Measurements from ENCODE around the gene CTDSPL2.
A peak's percentile ranks its signal among the peaks of the same experiment; 100 is the strongest.

Gene CTDSPL2

DNA sequence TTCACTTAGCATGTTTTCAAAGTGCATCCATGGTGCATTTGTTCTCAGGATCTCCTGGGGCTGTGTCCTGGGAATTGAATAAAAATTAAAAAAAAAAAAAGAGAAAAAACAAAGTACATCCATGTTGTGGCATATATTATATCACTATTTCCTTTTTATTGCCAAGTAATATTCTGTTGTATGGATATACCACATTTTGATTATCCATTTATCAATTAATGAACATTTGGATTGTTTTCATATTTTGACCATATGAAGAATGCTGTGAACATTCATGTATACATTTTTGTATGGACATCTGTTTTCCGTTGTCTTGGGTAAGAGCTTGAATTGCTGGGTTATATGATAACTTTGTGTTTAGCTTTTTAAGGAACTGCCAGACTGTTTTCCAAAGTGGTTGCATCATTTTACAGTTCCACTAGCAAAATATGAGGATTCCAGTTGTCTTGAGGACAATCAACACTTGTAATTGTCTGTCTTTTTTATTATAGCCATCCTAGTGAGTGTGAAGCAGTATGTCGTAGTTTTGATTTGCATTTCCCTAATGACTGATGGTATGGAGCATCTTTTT, 44.5 kb downstream of the CTDSPL2 start:
- TF ChIP-seq PAX5 (IDR thresholded peaks at IDR 0.05; ENCODE audit: insufficient read depth, low read length, severe bottlenecking) (no peak), SPI1 (IDR thresholded peaks at IDR 0.05; ENCODE audit: low read depth, low read length) (no peak), POU2F2 (IDR thresholded peaks at IDR 0.05; ENCODE audit: low read depth, low read length) (no peak), TAF1 (IDR thresholded peaks at IDR 0.05; ENCODE audit: low read depth, low read length) (no peak), POLR2A (IDR thresholded peaks at IDR 0.05; ENCODE audit: low read depth, low read length) (no peak), POLR2AphosphoS5 (IDR thresholded peaks at IDR 0.05; ENCODE audit: low read depth, low read length) (no peak)
- DNase-seq (ENCODE audit: insufficient read length, low spot score) (no peak), FAIRE-seq (no peak)

DNA sequence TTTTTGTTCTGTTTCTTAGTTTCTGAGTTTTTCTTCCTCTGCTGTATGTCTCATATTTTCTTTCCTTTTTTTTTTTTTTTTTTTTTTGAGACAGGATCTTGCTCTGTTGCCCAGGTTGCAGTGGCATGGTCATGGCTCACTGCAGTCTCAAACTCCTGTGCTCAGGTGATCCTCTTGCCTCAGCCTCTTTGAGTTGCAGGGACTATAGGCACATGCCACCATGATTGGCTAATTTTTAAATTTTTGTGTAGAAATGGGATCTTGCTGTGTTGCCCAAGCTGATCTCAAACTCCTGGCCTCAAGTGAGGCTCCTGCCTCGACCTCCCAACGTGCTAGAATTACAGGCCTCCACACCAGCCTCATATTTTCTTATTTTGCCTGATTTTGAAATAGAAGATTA, 51.9 kb downstream of the CTDSPL2 start:
- DNase-seq (ENCODE audit: insufficient read length, low spot score), result no peak
- TF ChIP-seq TAF1 (IDR thresholded peaks at IDR 0.05; ENCODE audit: low read depth, low read length) (no peak), POLR2A (IDR thresholded peaks at IDR 0.05; ENCODE audit: low read depth, low read length) (no peak), SPI1 (IDR thresholded peaks at IDR 0.05; ENCODE audit: low read depth, low read length) (no peak), POLR2AphosphoS5 (IDR thresholded peaks at IDR 0.05; ENCODE audit: low read depth, low read length) (no peak), POU2F2 (IDR thresholded peaks at IDR 0.05; ENCODE audit: low read depth, low read length) (no peak), PAX5 (IDR thresholded peaks at IDR 0.05; ENCODE audit: insufficient read depth, low read length, severe bottlenecking) (no peak)
- FAIRE-seq, result no peak

DNA sequence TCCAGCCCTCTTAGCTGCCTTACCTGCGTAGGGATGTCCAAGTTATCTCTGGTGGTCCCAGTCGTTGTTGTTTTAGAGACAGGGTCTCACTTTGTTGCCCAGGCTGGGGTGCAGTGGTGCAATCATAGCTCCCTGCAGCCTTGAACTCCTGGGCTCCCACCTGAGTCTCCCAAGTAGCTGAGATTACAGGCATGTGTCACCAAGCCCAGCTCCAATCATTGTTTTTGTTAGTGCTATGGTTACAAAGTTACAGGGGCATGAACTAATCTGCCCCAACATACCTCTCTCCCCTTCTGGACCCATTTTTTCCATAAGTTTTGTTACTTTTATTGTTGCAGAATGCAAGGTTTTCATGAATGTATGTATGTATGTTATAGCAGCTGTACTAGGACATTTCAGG, 54.7 kb downstream of the CTDSPL2 start:
- no peak for DNase-seq (ENCODE audit: insufficient read length, low spot score)
- no peak for FAIRE-seq
- TF ChIP-seq POU2F2 (IDR thresholded peaks at IDR 0.05; ENCODE audit: low read depth, low read length), result no peak
- TF ChIP-seq POLR2AphosphoS5 (IDR thresholded peaks at IDR 0.05; ENCODE audit: low read depth, low read length), result no peak
- TF ChIP-seq PAX5 (IDR thresholded peaks at IDR 0.05; ENCODE audit: insufficient read depth, low read length, severe bottlenecking), result no peak
- TF ChIP-seq SPI1 (IDR thresholded peaks at IDR 0.05; ENCODE audit: low read depth, low read length), result no peak
- no peak for TF ChIP-seq POLR2A (IDR thresholded peaks at IDR 0.05; ENCODE audit: low read depth, low read length)
- TF ChIP-seq TAF1 (IDR thresholded peaks at IDR 0.05; ENCODE audit: low read depth, low read length), result no peak

DNA sequence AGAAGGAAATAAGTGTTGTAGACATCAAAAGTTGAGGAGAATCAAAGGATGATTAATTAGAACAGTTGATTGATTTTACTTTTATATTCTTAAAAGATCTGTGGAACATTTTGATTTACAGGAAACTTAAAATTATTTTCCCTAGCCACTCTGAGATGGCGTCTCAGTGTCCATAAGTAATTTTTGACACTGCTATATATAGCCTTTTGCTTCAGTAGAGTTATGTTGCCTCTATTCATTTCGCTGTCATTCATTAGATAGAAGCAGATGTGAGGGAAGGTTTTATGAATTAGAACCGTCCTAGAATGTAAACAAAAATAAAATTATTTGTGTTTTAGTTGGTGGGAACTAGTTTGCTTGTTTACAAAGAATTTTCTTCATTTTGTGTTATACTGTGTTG, 58.5 kb downstream of the CTDSPL2 start:
- DNase-seq (ENCODE audit: insufficient read length, low spot score) (no peak), FAIRE-seq (no peak)
- TF ChIP-seq POU2F2 (IDR thresholded peaks at IDR 0.05; ENCODE audit: low read depth, low read length) (no peak), POLR2A (IDR thresholded peaks at IDR 0.05; ENCODE audit: low read depth, low read length) (no peak), TAF1 (IDR thresholded peaks at IDR 0.05; ENCODE audit: low read depth, low read length) (no peak), POLR2AphosphoS5 (IDR thresholded peaks at IDR 0.05; ENCODE audit: low read depth, low read length) (no peak), PAX5 (IDR thresholded peaks at IDR 0.05; ENCODE audit: insufficient read depth, low read length, severe bottlenecking) (no peak)

DNA sequence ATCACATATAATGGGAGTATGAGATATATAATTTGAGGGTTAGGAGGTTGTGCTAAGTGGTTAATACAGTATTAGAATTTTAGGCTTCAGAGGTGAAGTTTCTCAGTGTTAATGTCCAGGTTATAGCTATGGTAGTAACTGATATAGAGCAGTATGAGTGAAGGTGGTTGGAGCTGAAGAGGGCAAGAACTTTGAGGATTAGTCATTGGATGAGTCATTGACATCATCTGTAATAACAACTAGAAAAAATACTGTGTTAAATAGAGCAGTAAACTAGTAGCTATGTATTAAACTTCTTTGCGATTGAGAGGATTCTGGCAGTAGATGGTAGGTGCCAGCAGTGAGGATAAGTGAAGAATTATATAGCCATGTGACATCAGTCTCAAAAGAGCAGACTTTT, 62.0 kb downstream of the CTDSPL2 start:
- FAIRE-seq (no peak), DNase-seq (ENCODE audit: insufficient read length, low spot score) (no peak)
- no peak for TF ChIP-seq PAX5 (IDR thresholded peaks at IDR 0.05; ENCODE audit: insufficient read depth, low read length, severe bottlenecking)
- no peak for TF ChIP-seq SPI1 (IDR thresholded peaks at IDR 0.05; ENCODE audit: low read depth, low read length)
- no peak for TF ChIP-seq POU2F2 (IDR thresholded peaks at IDR 0.05; ENCODE audit: low read depth, low read length)
- no peak for TF ChIP-seq POLR2A (IDR thresholded peaks at IDR 0.05; ENCODE audit: low read depth, low read length)
- no peak for TF ChIP-seq POLR2AphosphoS5 (IDR thresholded peaks at IDR 0.05; ENCODE audit: low read depth, low read length)
- TF ChIP-seq TAF1 (IDR thresholded peaks at IDR 0.05; ENCODE audit: low read depth, low read length), result no peak

DNA sequence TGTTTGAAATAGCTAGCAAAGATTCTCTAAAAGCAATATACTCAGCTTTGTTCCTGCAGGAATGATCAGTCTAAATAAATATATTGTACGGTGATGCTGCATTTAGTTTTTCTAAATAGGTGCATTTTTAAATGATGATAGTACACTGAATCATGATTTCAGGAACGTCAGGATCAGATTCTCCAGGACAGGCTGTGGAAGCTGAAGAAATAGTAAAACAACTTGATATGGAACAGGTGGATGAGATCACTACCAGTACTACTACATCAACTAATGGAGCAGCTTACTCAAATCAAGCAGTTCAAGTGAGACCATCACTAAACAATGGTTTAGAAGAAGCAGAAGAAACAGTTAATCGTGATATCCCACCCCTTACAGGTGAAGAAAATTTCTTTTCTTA, 63.2 kb downstream of the CTDSPL2 start:
- no peak for DNase-seq (ENCODE audit: insufficient read length, low spot score)
- TF ChIP-seq POLR2A (IDR thresholded peaks at IDR 0.05; ENCODE audit: low read depth, low read length) (no peak), SPI1 (IDR thresholded peaks at IDR 0.05; ENCODE audit: low read depth, low read length) (no peak), POLR2AphosphoS5 (IDR thresholded peaks at IDR 0.05; ENCODE audit: low read depth, low read length) (no peak)
- no peak for FAIRE-seq

DNA sequence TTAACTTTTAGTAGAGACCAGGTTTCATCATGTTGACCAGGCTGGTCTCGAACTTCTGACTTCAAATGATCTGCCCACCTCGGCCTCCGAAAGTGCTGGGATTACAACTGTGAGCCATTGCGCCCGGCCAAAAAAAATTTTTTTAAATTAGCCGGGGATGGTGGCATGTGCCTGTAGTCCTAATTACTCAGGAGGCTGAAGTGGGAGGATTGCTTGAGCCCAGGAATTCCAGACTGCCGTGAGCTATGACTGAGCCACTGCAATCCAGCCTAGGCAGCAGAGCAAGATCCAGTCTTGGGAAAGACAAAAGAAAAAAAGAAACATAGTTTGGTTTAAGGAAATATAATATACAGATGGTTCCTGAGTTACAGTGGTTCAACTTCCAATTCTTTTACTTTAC, 64.6 kb downstream of the CTDSPL2 start:
- no peak for FAIRE-seq
- TF ChIP-seq POU2F2 (IDR thresholded peaks at IDR 0.05; ENCODE audit: low read depth, low read length) (no peak), POLR2A (IDR thresholded peaks at IDR 0.05; ENCODE audit: low read depth, low read length) (no peak), SPI1 (IDR thresholded peaks at IDR 0.05; ENCODE audit: low read depth, low read length) (no peak), PAX5 (IDR thresholded peaks at IDR 0.05; ENCODE audit: insufficient read depth, low read length, severe bottlenecking) (no peak), TAF1 (IDR thresholded peaks at IDR 0.05; ENCODE audit: low read depth, low read length) (no peak), POLR2AphosphoS5 (IDR thresholded peaks at IDR 0.05; ENCODE audit: low read depth, low read length) (no peak)

DNA sequence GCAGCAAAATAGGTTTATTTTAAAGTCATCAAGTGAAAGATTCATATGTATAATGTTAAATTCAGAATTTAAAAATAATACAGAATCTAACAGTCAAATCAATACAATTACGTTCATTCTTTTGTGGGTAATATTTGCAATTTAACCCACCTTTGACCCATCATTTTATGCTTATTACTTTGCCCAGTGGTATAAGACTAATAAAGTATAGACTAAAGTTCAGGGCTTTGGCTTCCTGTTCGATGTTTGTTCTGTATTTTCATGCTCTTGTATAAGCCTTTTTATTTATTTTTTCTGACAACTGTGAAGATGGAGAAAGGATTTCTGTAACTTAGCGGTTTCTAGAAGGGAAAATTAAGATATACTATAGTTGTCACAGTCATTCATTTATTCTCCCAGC, 65.2 kb downstream of the CTDSPL2 start:
- FAIRE-seq (no peak), DNase-seq (ENCODE audit: insufficient read length, low spot score) (no peak)
- TF ChIP-seq PAX5 (IDR thresholded peaks at IDR 0.05; ENCODE audit: insufficient read depth, low read length, severe bottlenecking) (no peak), SPI1 (IDR thresholded peaks at IDR 0.05; ENCODE audit: low read depth, low read length) (no peak), TAF1 (IDR thresholded peaks at IDR 0.05; ENCODE audit: low read depth, low read length) (no peak), POLR2AphosphoS5 (IDR thresholded peaks at IDR 0.05; ENCODE audit: low read depth, low read length) (no peak), POLR2A (IDR thresholded peaks at IDR 0.05; ENCODE audit: low read depth, low read length) (no peak), POU2F2 (IDR thresholded peaks at IDR 0.05; ENCODE audit: low read depth, low read length) (no peak)

More for the DNA sequence above, 64.6 kb downstream of the CTDSPL2 start:
- DNase-seq (ENCODE audit: insufficient read length, low spot score), result no peak

DNA sequence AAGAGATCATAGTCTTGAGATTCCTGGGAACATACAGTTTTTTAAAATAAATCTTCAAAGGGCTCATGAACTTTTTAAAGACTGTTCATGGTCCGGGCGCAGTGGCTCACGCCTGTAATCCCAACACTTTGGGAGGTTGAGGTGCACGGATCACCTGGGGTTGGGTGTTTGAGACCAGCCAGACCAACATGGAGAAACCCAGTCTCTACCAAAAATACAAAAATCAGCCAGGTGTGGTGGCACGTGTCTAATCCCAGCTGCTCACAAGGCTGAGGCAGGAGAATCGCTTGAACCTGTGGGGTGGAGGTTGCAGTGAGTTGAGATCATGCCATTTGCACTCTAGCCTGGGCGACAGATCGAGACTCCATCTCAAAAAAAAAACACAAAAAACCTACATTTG, 68.1 kb downstream of the CTDSPL2 start:
- FAIRE-seq (no peak), DNase-seq (ENCODE audit: insufficient read length, low spot score) (no peak)
- TF ChIP-seq TAF1 (IDR thresholded peaks at IDR 0.05; ENCODE audit: low read depth, low read length), result no peak
- no peak for TF ChIP-seq POLR2AphosphoS5 (IDR thresholded peaks at IDR 0.05; ENCODE audit: low read depth, low read length)
- no peak for TF ChIP-seq SPI1 (IDR thresholded peaks at IDR 0.05; ENCODE audit: low read depth, low read length)
- TF ChIP-seq PAX5 (IDR thresholded peaks at IDR 0.05; ENCODE audit: insufficient read depth, low read length, severe bottlenecking), result no peak
- no peak for TF ChIP-seq POU2F2 (IDR thresholded peaks at IDR 0.05; ENCODE audit: low read depth, low read length)
- TF ChIP-seq POLR2A (IDR thresholded peaks at IDR 0.05; ENCODE audit: low read depth, low read length), result no peak

DNA sequence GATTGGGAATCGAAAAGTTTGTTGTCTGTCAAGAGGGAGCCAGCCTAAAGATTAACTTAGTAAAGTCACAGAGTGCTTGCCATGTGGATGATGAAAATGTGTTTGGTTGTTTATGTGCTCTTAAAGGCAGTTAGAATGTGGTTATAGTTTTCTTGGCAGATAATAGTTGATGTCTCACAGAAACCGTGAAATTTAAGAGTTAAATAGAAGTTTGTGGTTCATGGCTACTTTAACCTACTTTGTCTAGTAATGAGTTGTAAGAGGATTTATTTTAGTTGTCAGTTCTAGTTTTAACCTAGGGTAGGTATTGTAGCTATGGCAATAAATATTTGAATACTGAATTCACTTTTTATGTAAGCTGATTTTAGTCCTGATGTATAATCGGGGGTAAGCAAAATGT, 73.1 kb downstream of the CTDSPL2 start:
- DNase-seq (ENCODE audit: insufficient read length, low spot score) (no peak), FAIRE-seq (peak; percentile 81)
- no peak for TF ChIP-seq SPI1 (IDR thresholded peaks at IDR 0.05; ENCODE audit: low read depth, low read length)
- TF ChIP-seq TAF1 (IDR thresholded peaks at IDR 0.05; ENCODE audit: low read depth, low read length), result no peak
- no peak for TF ChIP-seq POLR2A (IDR thresholded peaks at IDR 0.05; ENCODE audit: low read depth, low read length)
- no peak for TF ChIP-seq POLR2AphosphoS5 (IDR thresholded peaks at IDR 0.05; ENCODE audit: low read depth, low read length)
- no peak for TF ChIP-seq PAX5 (IDR thresholded peaks at IDR 0.05; ENCODE audit: insufficient read depth, low read length, severe bottlenecking)
- no peak for TF ChIP-seq POU2F2 (IDR thresholded peaks at IDR 0.05; ENCODE audit: low read depth, low read length)

All from GM12891 (cell line).